WTC11 (cell line): ENCODE measurements around the gene DNAJC16. TPM values are rescaled to one million over a fixed set of nuclear protein-coding genes. Genes with fewer than 3 reads are reported as not detected.
A peak's percentile ranks its signal among the peaks of the same experiment; 100 is the strongest.

Source experiments
- ATAC-seq: fragments of 200-7000 bp; cut with Tn5 transposase; 2 replicates; pipeline ENCODE4 v1.10.0; 2021; ENCODE audit warnings: mild to moderate bottlenecking, moderate library complexity
- CTCF ChIA-PET: fragments of 300-600 bp; sonication (Branson Sonifier 250); formaldehyde crosslinking; loops from one replicate; lab custom pipeline; 2021; ENCODE audit warnings: antibody characterized with exemption; lab: Charles Lee
- POLR2A ChIA-PET: fragments of 350-600 bp; sonication (Branson Sonifier 250); formaldehyde crosslinking; loops from one replicate; lab custom pipeline; 2021; ENCODE audit warnings: antibody characterized with exemption; lab: Charles Lee
- DNase-seq: peaks from one replicate; pipeline ENCODE4 v3.0.0; 2021; ENCODE audit warnings: low spot score
- H3K27ac Mint-ChIP-seq: 2 replicates; pipeline ENCODE4 v1.8.0; 2021; ENCODE audit warnings: mixed read lengths
- H3K27me3 Mint-ChIP-seq: 2 replicates; pipeline ENCODE4 v1.8.0; 2021; ENCODE audit warnings: low read depth, mild to moderate bottlenecking, moderate library complexity, mixed read lengths
- H3K36me3 Mint-ChIP-seq: 2 replicates; pipeline ENCODE4 v1.8.0; 2021; ENCODE audit warnings: mixed read lengths
- H3K4me1 Mint-ChIP-seq: 2 replicates; pipeline ENCODE4 v1.8.0; 2022; ENCODE audit warnings: mixed read lengths
- H3K4me3 Mint-ChIP-seq: 2 replicates; pipeline ENCODE4 v1.8.0; 2021; ENCODE audit warnings: mild to moderate bottlenecking, moderate library complexity, mixed read lengths
- H3K9me3 Mint-ChIP-seq: 2 replicates; pipeline ENCODE4 v1.8.0; 2021; ENCODE audit warnings: mixed read lengths
- ETV6 ChIP-seq: sonication (generic); formaldehyde crosslinking; IDR thresholded peaks from 2 replicates; pipeline ENCODE4 v1.8.1; 2022; ENCODE audit warnings: mild to moderate bottlenecking, missing genetic modification reagents
- GABPB1 ChIP-seq: sonication (generic); formaldehyde crosslinking; IDR thresholded peaks from 2 replicates; pipeline ENCODE4 v1.8.1; 2023; ENCODE audit warnings: mild to moderate bottlenecking, missing genetic modification reagents
- JAZF1 ChIP-seq: fragments of 250-450 bp; sonication (Bioruptor Pico); IDR thresholded peaks from 2 replicates; pipeline ENCODE4 v1.9.0; 2021; ENCODE audit warnings: moderate library complexity, mild to moderate bottlenecking, inconsistent platforms
- JUN ChIP-seq: sonication (generic); formaldehyde crosslinking; IDR thresholded peaks from 2 replicates; pipeline ENCODE4 v1.8.0; 2023; ENCODE audit warnings: mild to moderate bottlenecking, missing genetic modification reagents
- OVOL2 ChIP-seq: fragments of 250-450 bp; sonication (Bioruptor Pico); IDR thresholded peaks from 2 replicates; pipeline ENCODE4 v1.9.0; 2021; ENCODE audit warnings: mild to moderate bottlenecking, borderline replicate concordance
- TCF7 ChIP-seq: sonication (generic); formaldehyde crosslinking; IDR thresholded peaks from 2 replicates; pipeline ENCODE4 v1.8.0; 2022; ENCODE audit warnings: mild to moderate bottlenecking, low read depth, missing genetic modification reagents, moderate library complexity
- ZNF138 ChIP-seq: sonication (generic); formaldehyde crosslinking; conservative IDR thresholded peaks from 2 replicates; pipeline ENCODE4 v1.8.1; 2022; ENCODE audit warnings: mild to moderate bottlenecking, moderate library complexity, missing genetic modification reagents
- ZNF263 ChIP-seq: sonication (generic); formaldehyde crosslinking; IDR thresholded peaks from 2 replicates; pipeline ENCODE4 v1.8.1; 2022; ENCODE audit warnings: low read depth, mild to moderate bottlenecking, moderate library complexity, missing genetic modification reagents
- total RNA-seq: library from RNA; stranded (reverse); gene quantifications from 3 replicates; pipeline ENCODE4 v1.2.3, GENCODE V29; 2021
- TF ChIP-seq, protein P1 (sequence below): fragments of 250-450 bp; sonication (Bioruptor Pico); IDR thresholded peaks from 2 replicates; pipeline ENCODE4 v1.9.0; 2021; ENCODE audit warnings: mild to moderate bottlenecking, borderline replicate concordance
- TF ChIP-seq, protein P2 (sequence below): sonication (generic); formaldehyde crosslinking; conservative IDR thresholded peaks from 2 replicates; pipeline ENCODE4 v1.8.1; 2022; ENCODE audit warnings: mild to moderate bottlenecking, missing genetic modification reagents
- TF ChIP-seq, protein P3 (sequence below): sonication (generic); formaldehyde crosslinking; IDR thresholded peaks from 2 replicates; pipeline ENCODE4 v1.8.1; 2023; ENCODE audit warnings: mild to moderate bottlenecking, missing genetic modification reagents, moderate library complexity
- TF ChIP-seq, protein P4 (sequence below): sonication (generic); formaldehyde crosslinking; IDR thresholded peaks from 2 replicates; pipeline ENCODE4 v1.8.1; 2022; ENCODE audit warnings: missing genetic modification reagents, borderline replicate concordance
- TF ChIP-seq, protein P5 (sequence below): sonication (generic); formaldehyde crosslinking; conservative IDR thresholded peaks from 2 replicates; pipeline ENCODE4 v1.8.1; 2023; ENCODE audit warnings: mild to moderate bottlenecking, low read depth, missing genetic modification reagents, moderate library complexity
- TF ChIP-seq, protein P6 (sequence below): sonication (generic); formaldehyde crosslinking; IDR thresholded peaks from 2 replicates; pipeline ENCODE4 v1.8.0; 2023; ENCODE audit warnings: missing genetic modification reagents, mild to moderate bottlenecking, borderline replicate concordance
- TF ChIP-seq, protein P7 (sequence below): sonication (generic); formaldehyde crosslinking; IDR thresholded peaks from 2 replicates; pipeline ENCODE4 v1.8.1; 2022; ENCODE audit warnings: mild to moderate bottlenecking, missing genetic modification reagents, moderate library complexity, borderline replicate concordance
- TF ChIP-seq, protein P8 (sequence below): fragments of 250-450 bp; sonication (Bioruptor Pico); IDR thresholded peaks from 2 replicates; pipeline ENCODE4 v1.8.0; 2021; ENCODE audit warnings: mild to moderate bottlenecking

DNAJC16 gene
- total RNA-seq, 1 experiment from 2014 or later = 16.4 TPM

DNA sequence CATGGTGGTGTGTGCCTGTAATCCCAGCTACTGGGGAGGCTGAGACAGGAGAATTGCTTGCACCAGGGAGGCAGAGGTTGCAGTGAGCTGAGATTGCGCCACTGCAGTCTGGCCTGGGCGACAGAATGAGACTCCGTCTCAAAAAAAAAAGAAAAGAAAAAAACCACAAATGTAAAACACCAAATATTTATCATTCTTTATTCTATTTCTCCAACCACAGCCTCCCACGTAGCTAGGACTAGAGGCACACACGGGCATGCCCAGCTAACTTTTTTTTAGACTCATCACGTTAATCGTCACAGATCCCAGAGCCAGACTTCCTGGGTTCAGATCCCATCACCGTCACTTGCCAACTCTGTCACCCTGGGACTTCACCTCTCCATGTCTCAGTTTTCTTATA lies 13.5 kb downstream of the DNAJC16 start:
- peak overlapping the region; percentile 77; the same call in 1 of the 2 replicates for H3K27ac Mint-ChIP-seq
- no peaks in the 10 kb centered on the region for H3K4me1 Mint-ChIP-seq
- no peak overlapping the region for H3K4me3 Mint-ChIP-seq
- peaks cover 27% of the 10 kb centered on the region for H3K36me3 Mint-ChIP-seq
- DNase-seq (no peak), ATAC-seq (no peak)
- CTCF ChIA-PET = no interaction called here
- H3K9me3 Mint-ChIP-seq = no peaks in the 10 kb centered on the region
- TF ChIP-seq GABPB1 (CRISPR knock-in tag) (no peak), JAZF1 (no peak), ZNF263 (CRISPR knock-in tag) (no peak), TCF7 (no peak), ETV6 (CRISPR knock-in tag) (no peak)
- TF ChIP-seq, protein P1, sequence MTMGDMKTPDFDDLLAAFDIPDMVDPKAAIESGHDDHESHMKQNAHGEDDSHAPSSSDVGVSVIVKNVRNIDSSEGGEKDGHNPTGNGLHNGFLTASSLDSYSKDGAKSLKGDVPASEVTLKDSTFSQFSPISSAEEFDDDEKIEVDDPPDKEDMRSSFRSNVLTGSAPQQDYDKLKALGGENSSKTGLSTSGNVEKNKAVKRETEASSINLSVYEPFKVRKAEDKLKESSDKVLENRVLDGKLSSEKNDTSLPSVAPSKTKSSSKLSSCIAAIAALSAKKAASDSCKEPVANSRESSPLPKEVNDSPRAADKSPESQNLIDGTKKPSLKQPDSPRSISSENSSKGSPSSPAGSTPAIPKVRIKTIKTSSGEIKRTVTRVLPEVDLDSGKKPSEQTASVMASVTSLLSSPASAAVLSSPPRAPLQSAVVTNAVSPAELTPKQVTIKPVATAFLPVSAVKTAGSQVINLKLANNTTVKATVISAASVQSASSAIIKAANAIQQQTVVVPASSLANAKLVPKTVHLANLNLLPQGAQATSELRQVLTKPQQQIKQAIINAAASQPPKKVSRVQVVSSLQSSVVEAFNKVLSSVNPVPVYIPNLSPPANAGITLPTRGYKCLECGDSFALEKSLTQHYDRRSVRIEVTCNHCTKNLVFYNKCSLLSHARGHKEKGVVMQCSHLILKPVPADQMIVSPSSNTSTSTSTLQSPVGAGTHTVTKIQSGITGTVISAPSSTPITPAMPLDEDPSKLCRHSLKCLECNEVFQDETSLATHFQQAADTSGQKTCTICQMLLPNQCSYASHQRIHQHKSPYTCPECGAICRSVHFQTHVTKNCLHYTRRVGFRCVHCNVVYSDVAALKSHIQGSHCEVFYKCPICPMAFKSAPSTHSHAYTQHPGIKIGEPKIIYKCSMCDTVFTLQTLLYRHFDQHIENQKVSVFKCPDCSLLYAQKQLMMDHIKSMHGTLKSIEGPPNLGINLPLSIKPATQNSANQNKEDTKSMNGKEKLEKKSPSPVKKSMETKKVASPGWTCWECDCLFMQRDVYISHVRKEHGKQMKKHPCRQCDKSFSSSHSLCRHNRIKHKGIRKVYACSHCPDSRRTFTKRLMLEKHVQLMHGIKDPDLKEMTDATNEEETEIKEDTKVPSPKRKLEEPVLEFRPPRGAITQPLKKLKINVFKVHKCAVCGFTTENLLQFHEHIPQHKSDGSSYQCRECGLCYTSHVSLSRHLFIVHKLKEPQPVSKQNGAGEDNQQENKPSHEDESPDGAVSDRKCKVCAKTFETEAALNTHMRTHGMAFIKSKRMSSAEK (CRISPR knock-in tag) = no peak
- POLR2A ChIA-PET = no interaction called here
- no peaks in the 10 kb centered on the region for H3K27me3 Mint-ChIP-seq

DNA sequence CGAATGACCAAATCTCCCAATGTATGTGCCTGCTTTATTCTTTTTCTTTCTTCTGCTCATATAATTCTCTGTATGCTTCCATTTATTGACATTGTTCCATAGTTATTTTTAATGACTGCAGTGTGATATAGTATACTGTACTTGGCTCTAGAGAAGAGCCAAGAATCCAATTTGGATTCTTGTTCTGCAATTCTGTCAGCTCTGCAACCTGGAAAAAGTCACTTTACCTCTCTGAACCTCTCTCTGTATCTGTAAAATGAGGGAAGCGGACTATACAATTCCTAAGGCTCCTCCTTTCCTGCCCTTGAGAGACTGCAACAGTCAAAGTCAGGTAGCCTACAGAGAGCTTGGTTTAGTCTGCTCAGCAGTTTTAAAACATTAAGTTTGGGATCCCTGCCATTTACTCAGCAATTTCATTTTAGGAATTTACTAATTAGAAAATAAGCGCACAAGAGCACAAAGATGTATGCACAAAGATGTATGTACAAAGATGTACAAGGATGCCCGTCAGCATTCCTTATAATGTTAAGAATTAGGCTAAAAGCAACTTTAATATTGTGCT lies 14.7 kb downstream of the DNAJC16 start:
- CTCF ChIA-PET = no interaction called here
- no peaks in the 10 kb centered on the region for H3K4me1 Mint-ChIP-seq
- no peak overlapping the region for H3K4me3 Mint-ChIP-seq
- DNase-seq (no peak), ATAC-seq (no peak)
- H3K27ac Mint-ChIP-seq = no peak overlapping the region
- H3K9me3 Mint-ChIP-seq = no peaks in the 10 kb centered on the region
- POLR2A ChIA-PET = no interaction called here
- peaks cover 32% of the 10 kb centered on the region for H3K36me3 Mint-ChIP-seq
- H3K27me3 Mint-ChIP-seq = no peaks in the 10 kb centered on the region
- TF ChIP-seq, protein P2, sequence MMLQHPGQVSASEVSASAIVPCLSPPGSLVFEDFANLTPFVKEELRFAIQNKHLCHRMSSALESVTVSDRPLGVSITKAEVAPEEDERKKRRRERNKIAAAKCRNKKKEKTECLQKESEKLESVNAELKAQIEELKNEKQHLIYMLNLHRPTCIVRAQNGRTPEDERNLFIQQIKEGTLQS (CRISPR knock-in tag) = no peak
- TF ChIP-seq ZNF138 = no peak
- TF ChIP-seq OVOL2 (CRISPR knock-in tag) = no peak
- TF ChIP-seq, protein P3, sequence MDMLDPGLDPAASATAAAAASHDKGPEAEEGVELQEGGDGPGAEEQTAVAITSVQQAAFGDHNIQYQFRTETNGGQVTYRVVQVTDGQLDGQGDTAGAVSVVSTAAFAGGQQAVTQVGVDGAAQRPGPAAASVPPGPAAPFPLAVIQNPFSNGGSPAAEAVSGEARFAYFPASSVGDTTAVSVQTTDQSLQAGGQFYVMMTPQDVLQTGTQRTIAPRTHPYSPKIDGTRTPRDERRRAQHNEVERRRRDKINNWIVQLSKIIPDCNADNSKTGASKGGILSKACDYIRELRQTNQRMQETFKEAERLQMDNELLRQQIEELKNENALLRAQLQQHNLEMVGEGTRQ (CRISPR knock-in tag) = no peak
- TF ChIP-seq, protein P4, sequence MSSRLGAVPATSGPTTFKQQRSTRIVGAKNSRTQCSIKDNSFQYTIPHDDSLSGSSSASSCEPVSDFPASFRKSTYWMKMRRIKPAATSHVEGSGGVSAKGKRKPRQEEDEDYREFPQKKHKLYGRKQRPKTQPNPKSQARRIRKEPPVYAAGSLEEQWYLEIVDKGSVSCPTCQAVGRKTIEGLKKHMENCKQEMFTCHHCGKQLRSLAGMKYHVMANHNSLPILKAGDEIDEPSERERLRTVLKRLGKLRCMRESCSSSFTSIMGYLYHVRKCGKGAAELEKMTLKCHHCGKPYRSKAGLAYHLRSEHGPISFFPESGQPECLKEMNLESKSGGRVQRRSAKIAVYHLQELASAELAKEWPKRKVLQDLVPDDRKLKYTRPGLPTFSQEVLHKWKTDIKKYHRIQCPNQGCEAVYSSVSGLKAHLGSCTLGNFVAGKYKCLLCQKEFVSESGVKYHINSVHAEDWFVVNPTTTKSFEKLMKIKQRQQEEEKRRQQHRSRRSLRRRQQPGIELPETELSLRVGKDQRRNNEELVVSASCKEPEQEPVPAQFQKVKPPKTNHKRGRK (CRISPR knock-in tag) = no peak
- no peak for TF ChIP-seq JUN (CRISPR knock-in tag)
- no peak for TF ChIP-seq TCF7
- TF ChIP-seq, protein P5, sequence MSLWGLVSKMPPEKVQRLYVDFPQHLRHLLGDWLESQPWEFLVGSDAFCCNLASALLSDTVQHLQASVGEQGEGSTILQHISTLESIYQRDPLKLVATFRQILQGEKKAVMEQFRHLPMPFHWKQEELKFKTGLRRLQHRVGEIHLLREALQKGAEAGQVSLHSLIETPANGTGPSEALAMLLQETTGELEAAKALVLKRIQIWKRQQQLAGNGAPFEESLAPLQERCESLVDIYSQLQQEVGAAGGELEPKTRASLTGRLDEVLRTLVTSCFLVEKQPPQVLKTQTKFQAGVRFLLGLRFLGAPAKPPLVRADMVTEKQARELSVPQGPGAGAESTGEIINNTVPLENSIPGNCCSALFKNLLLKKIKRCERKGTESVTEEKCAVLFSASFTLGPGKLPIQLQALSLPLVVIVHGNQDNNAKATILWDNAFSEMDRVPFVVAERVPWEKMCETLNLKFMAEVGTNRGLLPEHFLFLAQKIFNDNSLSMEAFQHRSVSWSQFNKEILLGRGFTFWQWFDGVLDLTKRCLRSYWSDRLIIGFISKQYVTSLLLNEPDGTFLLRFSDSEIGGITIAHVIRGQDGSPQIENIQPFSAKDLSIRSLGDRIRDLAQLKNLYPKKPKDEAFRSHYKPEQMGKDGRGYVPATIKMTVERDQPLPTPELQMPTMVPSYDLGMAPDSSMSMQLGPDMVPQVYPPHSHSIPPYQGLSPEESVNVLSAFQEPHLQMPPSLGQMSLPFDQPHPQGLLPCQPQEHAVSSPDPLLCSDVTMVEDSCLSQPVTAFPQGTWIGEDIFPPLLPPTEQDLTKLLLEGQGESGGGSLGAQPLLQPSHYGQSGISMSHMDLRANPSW (CRISPR knock-in tag) = no peak
- TF ChIP-seq, protein P6, sequence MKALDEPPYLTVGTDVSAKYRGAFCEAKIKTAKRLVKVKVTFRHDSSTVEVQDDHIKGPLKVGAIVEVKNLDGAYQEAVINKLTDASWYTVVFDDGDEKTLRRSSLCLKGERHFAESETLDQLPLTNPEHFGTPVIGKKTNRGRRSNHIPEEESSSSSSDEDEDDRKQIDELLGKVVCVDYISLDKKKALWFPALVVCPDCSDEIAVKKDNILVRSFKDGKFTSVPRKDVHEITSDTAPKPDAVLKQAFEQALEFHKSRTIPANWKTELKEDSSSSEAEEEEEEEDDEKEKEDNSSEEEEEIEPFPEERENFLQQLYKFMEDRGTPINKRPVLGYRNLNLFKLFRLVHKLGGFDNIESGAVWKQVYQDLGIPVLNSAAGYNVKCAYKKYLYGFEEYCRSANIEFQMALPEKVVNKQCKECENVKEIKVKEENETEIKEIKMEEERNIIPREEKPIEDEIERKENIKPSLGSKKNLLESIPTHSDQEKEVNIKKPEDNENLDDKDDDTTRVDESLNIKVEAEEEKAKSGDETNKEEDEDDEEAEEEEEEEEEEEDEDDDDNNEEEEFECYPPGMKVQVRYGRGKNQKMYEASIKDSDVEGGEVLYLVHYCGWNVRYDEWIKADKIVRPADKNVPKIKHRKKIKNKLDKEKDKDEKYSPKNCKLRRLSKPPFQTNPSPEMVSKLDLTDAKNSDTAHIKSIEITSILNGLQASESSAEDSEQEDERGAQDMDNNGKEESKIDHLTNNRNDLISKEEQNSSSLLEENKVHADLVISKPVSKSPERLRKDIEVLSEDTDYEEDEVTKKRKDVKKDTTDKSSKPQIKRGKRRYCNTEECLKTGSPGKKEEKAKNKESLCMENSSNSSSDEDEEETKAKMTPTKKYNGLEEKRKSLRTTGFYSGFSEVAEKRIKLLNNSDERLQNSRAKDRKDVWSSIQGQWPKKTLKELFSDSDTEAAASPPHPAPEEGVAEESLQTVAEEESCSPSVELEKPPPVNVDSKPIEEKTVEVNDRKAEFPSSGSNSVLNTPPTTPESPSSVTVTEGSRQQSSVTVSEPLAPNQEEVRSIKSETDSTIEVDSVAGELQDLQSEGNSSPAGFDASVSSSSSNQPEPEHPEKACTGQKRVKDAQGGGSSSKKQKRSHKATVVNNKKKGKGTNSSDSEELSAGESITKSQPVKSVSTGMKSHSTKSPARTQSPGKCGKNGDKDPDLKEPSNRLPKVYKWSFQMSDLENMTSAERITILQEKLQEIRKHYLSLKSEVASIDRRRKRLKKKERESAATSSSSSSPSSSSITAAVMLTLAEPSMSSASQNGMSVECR (CRISPR knock-in tag) = no peak
- TF ChIP-seq, protein P7, sequence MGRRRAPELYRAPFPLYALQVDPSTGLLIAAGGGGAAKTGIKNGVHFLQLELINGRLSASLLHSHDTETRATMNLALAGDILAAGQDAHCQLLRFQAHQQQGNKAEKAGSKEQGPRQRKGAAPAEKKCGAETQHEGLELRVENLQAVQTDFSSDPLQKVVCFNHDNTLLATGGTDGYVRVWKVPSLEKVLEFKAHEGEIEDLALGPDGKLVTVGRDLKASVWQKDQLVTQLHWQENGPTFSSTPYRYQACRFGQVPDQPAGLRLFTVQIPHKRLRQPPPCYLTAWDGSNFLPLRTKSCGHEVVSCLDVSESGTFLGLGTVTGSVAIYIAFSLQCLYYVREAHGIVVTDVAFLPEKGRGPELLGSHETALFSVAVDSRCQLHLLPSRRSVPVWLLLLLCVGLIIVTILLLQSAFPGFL (CRISPR knock-in tag) = no peak
- TF ChIP-seq, protein P8, sequence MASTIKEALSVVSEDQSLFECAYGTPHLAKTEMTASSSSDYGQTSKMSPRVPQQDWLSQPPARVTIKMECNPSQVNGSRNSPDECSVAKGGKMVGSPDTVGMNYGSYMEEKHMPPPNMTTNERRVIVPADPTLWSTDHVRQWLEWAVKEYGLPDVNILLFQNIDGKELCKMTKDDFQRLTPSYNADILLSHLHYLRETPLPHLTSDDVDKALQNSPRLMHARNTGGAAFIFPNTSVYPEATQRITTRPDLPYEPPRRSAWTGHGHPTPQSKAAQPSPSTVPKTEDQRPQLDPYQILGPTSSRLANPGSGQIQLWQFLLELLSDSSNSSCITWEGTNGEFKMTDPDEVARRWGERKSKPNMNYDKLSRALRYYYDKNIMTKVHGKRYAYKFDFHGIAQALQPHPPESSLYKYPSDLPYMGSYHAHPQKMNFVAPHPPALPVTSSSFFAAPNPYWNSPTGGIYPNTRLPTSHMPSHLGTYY (CRISPR knock-in tag) = no peak
